Subcutaneous adipose tissue (tissue), 4 donors: Measurements from ENCODE around the gene TSPAN5. TPM values are rescaled to one million over a fixed set of nuclear protein-coding genes. Genes with fewer than 3 reads are reported as not detected.

Experiments
- CTCF ChIP-seq: fragments of 450-650 bp; IDR thresholded peaks from one replicate; pipeline ENCODE4 v1.5.1; 2016; ENCODE audit warnings: low read depth, mild to moderate bottlenecking, control low read depth, antibody characterized with exemption, moderate library complexity
- total RNA-seq, 4 donors: library from RNA; depleted of rRNA; stranded (reverse); fragments of >200 nt; gene quantifications; one replicate each; pipeline ENCODE4 v1.1.0, GENCODE V29; 2016

Gene TSPAN5
- total RNA-seq, 4 donors from 2014 or later = 2.2 to 6.5 (median 4.1) TPM

- no peak for TF ChIP-seq CTCF
Measured at GRCh38 chr4:98508829-98509598, 149.4 kb downstream of the TSPAN5 start.

- no peak for TF ChIP-seq CTCF
Measured at GRCh38 chr4:98508248-98508647, 150.2 kb downstream of the TSPAN5 start.

GRCh38 chr4:98507299-98507698 lies 151.1 kb downstream of the TSPAN5 start:
- no peak for TF ChIP-seq CTCF

GRCh38 chr4:98506462-98507132 lies 151.8 kb downstream of the TSPAN5 start:
- no peak for TF ChIP-seq CTCF

- TF ChIP-seq CTCF = no peak
Measured at GRCh38 chr4:98505992-98506391, 152.4 kb downstream of the TSPAN5 start.

GRCh38 chr4:98504091-98504490 lies 154.3 kb downstream of the TSPAN5 start:
- TF ChIP-seq CTCF = no peak

- no peak for TF ChIP-seq CTCF
Measured at GRCh38 chr4:98503676-98504075, 154.7 kb downstream of the TSPAN5 start.
